ENCODE results near the gene NLK. TPM values are rescaled to one million over a fixed set of nuclear protein-coding genes. Genes with fewer than 3 reads are reported as not detected.
A peak's percentile ranks its signal among the peaks of the same experiment; 100 is the strongest.

The NLK gene
- total RNA-seq, 1 experiment from 2014 or later, result 31.8 TPM

DNA sequence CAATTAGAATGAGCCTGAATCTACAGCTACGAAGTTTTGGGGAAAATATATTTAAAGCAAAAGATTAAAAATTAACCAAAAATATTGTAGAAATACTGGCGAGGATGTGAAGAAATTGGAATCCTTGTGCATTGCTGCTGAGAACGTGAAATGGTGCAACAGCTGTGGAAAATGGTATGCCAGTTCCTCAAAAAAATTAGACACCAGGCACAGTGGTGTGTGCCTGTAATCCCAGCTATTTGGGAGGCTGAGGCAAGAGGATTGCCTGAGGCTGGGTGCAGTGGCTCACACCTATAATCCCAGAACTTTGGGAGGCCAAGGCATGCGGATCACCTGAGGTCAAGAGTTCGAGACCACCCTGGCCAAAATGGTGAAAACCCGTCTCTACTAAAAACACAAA lies 156.6 kb downstream of the NLK start:
- Histone ChIP-seq H3K9me3 (ENCODE audit: control insufficient read depth, low read depth, low read length) (no peaks in the 10 kb centered on the region), H2BK120ac (ENCODE audit: low read depth, low read length, poor library complexity, severe bottlenecking) (no peak overlapping the region), H3K27me3 (ENCODE audit: insufficient read depth, low read length) (no peaks in the 10 kb centered on the region), H2BK20ac (ENCODE audit: low read depth, low read length, poor library complexity, severe bottlenecking) (no peak overlapping the region), H3K4ac (ENCODE audit: low read depth, low read length) (no peak overlapping the region), H2BK12ac (ENCODE audit: insufficient read length, low read depth, low read length) (no peak overlapping the region), H3K23ac (ENCODE audit: insufficient read length, low read depth, low read length) (no peak overlapping the region), H2AK5ac (ENCODE audit: insufficient read length, low read length) (no peak overlapping the region), H2BK15ac (ENCODE audit: low read depth, low read length) (no peak overlapping the region), H2AFZ (ENCODE audit: low read length) (no peak overlapping the region), H4K5ac (ENCODE audit: insufficient read length, low read depth, low read length) (no peak overlapping the region), H3K18ac (ENCODE audit: insufficient read length, low read depth, low read length) (no peak overlapping the region), H3K27ac (ENCODE audit: insufficient read length, low read depth, low read length) (no peak overlapping the region), H3K4me2 (ENCODE audit: insufficient read depth, insufficient read length, low read length) (no peak overlapping the region), H2BK5ac (ENCODE audit: insufficient read length, low read length) (no peak overlapping the region), H3K4me1 (ENCODE audit: insufficient read depth, low read length) (no peaks in the 10 kb centered on the region), H3K14ac (ENCODE audit: insufficient read depth, low read length) (no peak overlapping the region), H3K9ac (ENCODE audit: extremely low read depth, insufficient read length, low read length) (no peak overlapping the region), H3K23me2 (ENCODE audit: insufficient read length, low read depth, low read length, poor library complexity, severe bottlenecking) (no peaks in the 10 kb centered on the region), H4K20me1 (ENCODE audit: control insufficient read depth, insufficient read depth, insufficient read length) (no peaks in the 10 kb centered on the region), H4K8ac (replicated peaks; ENCODE audit: insufficient read length, low read depth, low read length) (no peak overlapping the region), H3T11ph (ENCODE audit: low read length) (no peak overlapping the region), H3K79me2 (ENCODE audit: insufficient read depth, low read length) (no peaks in the 10 kb centered on the region), H3K79me1 (ENCODE audit: insufficient read depth, low read depth, low read length, poor library complexity, severe bottlenecking) (no peaks in the 10 kb centered on the region), H3K56ac (ENCODE audit: insufficient read length, low read depth, low read length) (no peak overlapping the region), H4K91ac (ENCODE audit: insufficient read length, low read depth, low read length) (no peak overlapping the region)
- no peaks in the 10 kb centered on the region for H3K27me3 Mint-ChIP-seq (ENCODE audit: low read depth)
- H3K9me3 Mint-ChIP-seq, result no peaks in the 10 kb centered on the region
- H3K4me3 Mint-ChIP-seq, result no peak overlapping the region; a peak in 1 of 5 replicates
- peaks cover 2 to 12% of the 10 kb centered on the region in 2 experiments for H3K4me1 Mint-ChIP-seq
- peak overlapping the region in 1 of 3 experiments; percentile 31; a peak in 2 of 7 replicates for H3K27ac Mint-ChIP-seq
- peaks cover 2 to 20% (median 18%) of the 10 kb centered on the region in 3 experiments; a peak in 6 of 7 replicates for H3K36me3 Mint-ChIP-seq (ENCODE audit: insufficient read depth in 1 of 3, low read depth in 3 of 3)
- WGBS (ENCODE audit: extremely low coverage, insufficient read length, low lambda C conversion rate), result no CpG with 5 or more reads among the region's 6 CpGs
- TF ChIP-seq, protein P1, sequence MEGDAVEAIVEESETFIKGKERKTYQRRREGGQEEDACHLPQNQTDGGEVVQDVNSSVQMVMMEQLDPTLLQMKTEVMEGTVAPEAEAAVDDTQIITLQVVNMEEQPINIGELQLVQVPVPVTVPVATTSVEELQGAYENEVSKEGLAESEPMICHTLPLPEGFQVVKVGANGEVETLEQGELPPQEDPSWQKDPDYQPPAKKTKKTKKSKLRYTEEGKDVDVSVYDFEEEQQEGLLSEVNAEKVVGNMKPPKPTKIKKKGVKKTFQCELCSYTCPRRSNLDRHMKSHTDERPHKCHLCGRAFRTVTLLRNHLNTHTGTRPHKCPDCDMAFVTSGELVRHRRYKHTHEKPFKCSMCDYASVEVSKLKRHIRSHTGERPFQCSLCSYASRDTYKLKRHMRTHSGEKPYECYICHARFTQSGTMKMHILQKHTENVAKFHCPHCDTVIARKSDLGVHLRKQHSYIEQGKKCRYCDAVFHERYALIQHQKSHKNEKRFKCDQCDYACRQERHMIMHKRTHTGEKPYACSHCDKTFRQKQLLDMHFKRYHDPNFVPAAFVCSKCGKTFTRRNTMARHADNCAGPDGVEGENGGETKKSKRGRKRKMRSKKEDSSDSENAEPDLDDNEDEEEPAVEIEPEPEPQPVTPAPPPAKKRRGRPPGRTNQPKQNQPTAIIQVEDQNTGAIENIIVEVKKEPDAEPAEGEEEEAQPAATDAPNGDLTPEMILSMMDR (conservative IDR thresholded peaks at IDR 0.05), result no peak
- DNase-seq, result no peak

Measured in H9 (cell line).